IMR-90 (cell line): ENCODE data around the gene SDK1.

Experiments used
- CEBPB ChIP-seq: IDR thresholded peaks from 2 replicates; pipeline ENCODE4 v1.6.1; 2012; ENCODE audit warnings: low read depth, low read length, improper control_type of control experiment
- CHD1 ChIP-seq: IDR thresholded peaks from 2 replicates; pipeline ENCODE4 v1.6.1; 2012; ENCODE audit warnings: low read depth, low read length, improper control_type of control experiment
- CTCF ChIP-seq: conservative IDR thresholded peaks from 2 replicates; pipeline ENCODE4 v1.5.1; 2012; ENCODE audit warnings: mild to moderate bottlenecking, low read depth, low read length, improper control_type of control experiment
- FOS ChIP-seq: fragments of 150-350 bp; IDR thresholded peaks from 2 replicates; pipeline ENCODE4 v1.6.1; 2016; ENCODE audit warnings: low read depth, low read length
- POLR2A ChIP-seq: IDR thresholded peaks from 2 replicates; pipeline ENCODE4 v1.6.1; 2012; ENCODE audit warnings: mild to moderate bottlenecking, low read depth, low read length
- RFX5 ChIP-seq: IDR thresholded peaks from 2 replicates; pipeline ENCODE4 v1.8.0; 2012; ENCODE audit warnings: low read depth, mild to moderate bottlenecking, low read length, moderate library complexity
- SMC3 ChIP-seq: fragments of 150-350 bp; IDR thresholded peaks from 2 replicates; pipeline ENCODE4 v1.6.1; 2016; ENCODE audit warnings: low read depth, mild to moderate bottlenecking, antibody characterized with exemption, low read length, moderate library complexity
- USF2 ChIP-seq: fragments of 150-350 bp; IDR thresholded peaks from 2 replicates; pipeline ENCODE4 v1.6.1; 2017; ENCODE audit warnings: mild to moderate bottlenecking, antibody characterized with exemption, low read length, low read depth

GRCh38 chr7:4049202-4049601 lies 748.1 kb downstream of the SDK1 start:
- TF ChIP-seq CTCF (no peak), CEBPB (no peak), CHD1 (no peak), SMC3 (no peak), POLR2A (no peak), RFX5 (no peak), FOS (no peak), USF2 (no peak)
